Duodenal mucosa (tissue), 2 donors: ENCODE results near the gene TMEM63C.

Source experiments
- H3K27ac ChIP-seq: one replicate; pipeline ENCODE4 v1.7.0; 2013; ENCODE audit warnings: low read depth, low read length
- H3K27me3 ChIP-seq, 2 donors: one replicate each; pipeline ENCODE4 v1.7.0; 2013; ENCODE audit warnings: low read length in 2 of 2, control low read depth in 1 of 2; ENCODE audit not compliant: insufficient read depth in 2 of 2, control insufficient read depth in 1 of 2
- H3K36me3 ChIP-seq, 2 donors: one replicate each; pipeline ENCODE4 v1.7.0; 2013; ENCODE audit warnings: low read length in 2 of 2, control low read depth in 1 of 2; ENCODE audit not compliant: insufficient read depth in 2 of 2, control insufficient read depth in 1 of 2
- H3K4me1 ChIP-seq, 2 donors: one replicate each; pipeline ENCODE4 v1.7.0; 2013; ENCODE audit warnings: low read length in 2 of 2, control low read depth in 1 of 2; ENCODE audit not compliant: insufficient read depth in 2 of 2, control insufficient read depth in 1 of 2
- H3K4me3 ChIP-seq, 2 donors: one replicate each; pipeline ENCODE4 v1.7.0; 2013; ENCODE audit warnings: low read length in 2 of 2, low read depth in 1 of 2
- H3K9ac ChIP-seq, 2 donors: one replicate each; pipeline ENCODE4 v1.7.0; 2013; ENCODE audit warnings: low read length in 2 of 2, low read depth in 1 of 2
- H3K9me3 ChIP-seq, 2 donors: one replicate each; pipeline ENCODE4 v1.7.0; 2013; ENCODE audit warnings: low read length in 2 of 2, control low read depth in 1 of 2; ENCODE audit not compliant: control insufficient read depth in 1 of 2

Gene TMEM63C

DNA sequence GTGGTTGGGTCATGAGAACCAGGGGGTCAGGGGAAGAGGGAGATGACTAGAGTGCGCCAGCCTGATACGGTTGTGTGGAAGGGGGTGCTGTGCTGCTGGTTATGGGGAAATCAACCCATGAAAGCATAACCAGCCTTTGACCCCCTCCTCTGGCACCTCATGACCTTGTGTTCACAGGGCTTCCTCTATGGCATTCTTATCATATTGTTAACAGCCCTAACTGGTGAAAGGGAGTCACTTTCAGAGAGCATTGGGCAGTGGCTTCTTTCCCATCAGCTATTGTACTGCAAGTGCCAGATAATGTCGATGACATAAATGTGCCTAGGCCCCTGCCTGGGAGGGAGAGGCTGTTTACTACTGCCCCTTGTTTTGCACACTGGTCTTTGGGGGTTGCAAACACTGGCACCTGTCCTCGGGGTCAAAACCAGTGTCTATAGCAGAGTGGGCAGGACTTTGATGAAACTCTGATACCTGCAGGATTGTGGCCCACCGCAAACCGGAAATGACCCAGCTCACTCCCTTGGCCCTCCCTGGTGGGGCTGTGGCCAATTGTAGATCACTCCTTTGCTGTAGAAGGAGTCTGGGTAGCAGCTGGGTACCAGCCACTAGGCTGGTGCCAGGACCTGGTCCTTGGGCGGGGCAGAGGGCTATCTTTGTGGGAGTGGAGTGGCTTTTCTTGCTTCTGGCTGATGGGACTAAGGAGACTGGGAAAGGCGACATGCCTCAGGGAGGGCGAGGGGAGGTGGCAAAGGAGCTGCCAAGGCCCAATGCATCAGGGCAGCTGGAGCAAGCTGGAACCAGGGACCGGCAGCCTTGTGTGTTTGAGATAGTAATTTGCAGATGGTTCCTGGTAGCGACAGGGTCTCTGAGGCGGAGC, 634 bp upstream of the TMEM63C start:
- no peak overlapping the region for H3K9ac ChIP-seq
- no peaks in the 10 kb centered on the region for H3K9me3 ChIP-seq
- H3K27ac ChIP-seq, result no peak overlapping the region
- no peaks in the 10 kb centered on the region for H3K36me3 ChIP-seq
- peaks cover 15 to 31% of the 10 kb centered on the region in 2 donors for H3K4me1 ChIP-seq
- peak overlapping the region in 1 of 2 donors; percentile 64 for H3K4me3 ChIP-seq
- peaks cover 19 to 25% of the 10 kb centered on the region in 2 donors for H3K27me3 ChIP-seq

DNA sequence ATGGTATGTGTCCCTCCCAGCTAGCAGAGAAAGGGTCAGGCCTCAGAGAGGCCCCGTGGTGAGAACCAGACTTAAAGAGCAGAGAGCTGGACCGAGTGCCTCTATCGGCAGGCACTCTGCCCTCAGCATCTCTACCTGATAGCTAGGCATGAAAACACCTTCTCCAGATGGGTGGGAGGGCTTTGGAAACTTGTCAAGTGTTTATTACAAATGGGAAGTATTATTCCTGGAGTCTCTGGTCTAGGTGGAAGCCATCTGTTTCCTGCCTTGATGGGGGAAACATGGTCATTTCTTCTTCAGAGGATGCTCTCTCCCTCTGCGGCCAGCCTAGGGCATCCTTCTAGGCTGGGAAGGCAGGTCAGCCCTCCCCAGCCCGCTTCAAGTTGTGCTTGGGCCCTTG, 2.3 kb downstream of the TMEM63C start:
- no peak overlapping the region for H3K27ac ChIP-seq
- H3K4me1 ChIP-seq, result peaks cover 15 to 31% of the 10 kb centered on the region in 2 donors
- H3K9ac ChIP-seq, result no peak overlapping the region
- H3K27me3 ChIP-seq, result peaks cover 19 to 25% of the 10 kb centered on the region in 2 donors
- H3K36me3 ChIP-seq, result no peaks in the 10 kb centered on the region
- H3K9me3 ChIP-seq, result no peaks in the 10 kb centered on the region
- no peak overlapping the region for H3K4me3 ChIP-seq

DNA sequence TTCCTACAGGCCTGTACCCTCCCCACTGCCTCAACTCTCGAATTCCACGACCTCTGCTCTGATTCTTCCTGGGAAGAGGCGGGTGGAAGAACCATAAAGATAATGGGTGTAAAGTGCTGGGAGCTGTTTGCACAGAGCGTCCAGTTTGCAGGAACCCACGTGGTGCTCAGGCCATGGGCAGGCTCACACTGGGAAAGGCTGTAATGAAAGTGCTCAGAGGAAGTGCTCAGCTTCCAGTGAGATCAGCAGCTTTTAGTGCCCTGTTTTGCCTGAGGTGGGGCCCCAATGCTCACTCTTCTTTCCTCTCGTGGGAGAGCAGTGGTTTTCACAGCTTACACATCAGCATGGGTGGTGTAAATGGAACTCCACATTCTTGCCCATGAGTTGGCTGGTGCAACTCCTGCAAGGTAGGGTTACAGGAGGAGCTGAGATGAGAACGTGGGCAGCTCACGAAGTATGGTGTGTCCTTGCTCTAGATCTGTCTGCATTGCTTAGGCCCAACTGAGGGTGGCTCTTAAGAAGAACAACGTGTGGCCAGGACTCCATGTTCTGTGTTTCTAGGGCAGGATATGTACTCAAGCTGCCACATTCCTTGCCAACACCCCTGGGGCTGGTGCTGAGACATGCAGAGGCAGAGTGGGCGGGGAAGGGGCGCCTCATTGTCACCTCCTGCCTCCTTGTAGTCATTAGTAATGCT, 2.9 kb downstream of the TMEM63C start:
- Histone ChIP-seq H3K9ac (no peak overlapping the region), H3K4me1 (peaks cover 15 to 31% of the 10 kb centered on the region in 2 donors), H3K9me3 (no peaks in the 10 kb centered on the region), H3K4me3 (no peak overlapping the region), H3K27ac (no peak overlapping the region), H3K27me3 (peaks cover 19 to 25% of the 10 kb centered on the region in 2 donors), H3K36me3 (no peaks in the 10 kb centered on the region)

DNA sequence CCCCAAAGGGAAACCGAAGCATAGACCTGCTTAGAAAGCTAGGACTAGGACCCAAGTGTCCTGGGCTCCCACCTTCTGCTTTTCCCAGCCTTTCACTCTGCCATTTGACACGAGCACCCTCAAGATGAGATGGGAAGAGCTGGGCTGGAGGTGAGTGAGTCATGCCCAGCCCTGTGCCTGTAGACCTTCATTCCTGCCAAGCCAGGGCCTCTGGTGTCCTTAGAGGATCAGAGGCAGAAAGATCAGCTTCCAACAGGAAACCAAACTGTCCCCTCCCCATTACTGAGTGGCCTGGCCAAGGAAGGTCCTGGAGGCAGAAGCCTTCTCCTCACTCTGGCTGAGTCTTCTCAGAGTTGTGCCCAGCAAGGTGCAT, 3.5 kb downstream of the TMEM63C start:
- H3K27me3 ChIP-seq, result peaks cover 19 to 27% of the 10 kb centered on the region in 2 donors
- no peaks in the 10 kb centered on the region for H3K9me3 ChIP-seq
- H3K27ac ChIP-seq, result no peak overlapping the region
- no peak overlapping the region for H3K4me3 ChIP-seq
- H3K36me3 ChIP-seq, result no peaks in the 10 kb centered on the region
- no peak overlapping the region for H3K9ac ChIP-seq
- peaks cover 15 to 31% of the 10 kb centered on the region in 2 donors for H3K4me1 ChIP-seq

DNA sequence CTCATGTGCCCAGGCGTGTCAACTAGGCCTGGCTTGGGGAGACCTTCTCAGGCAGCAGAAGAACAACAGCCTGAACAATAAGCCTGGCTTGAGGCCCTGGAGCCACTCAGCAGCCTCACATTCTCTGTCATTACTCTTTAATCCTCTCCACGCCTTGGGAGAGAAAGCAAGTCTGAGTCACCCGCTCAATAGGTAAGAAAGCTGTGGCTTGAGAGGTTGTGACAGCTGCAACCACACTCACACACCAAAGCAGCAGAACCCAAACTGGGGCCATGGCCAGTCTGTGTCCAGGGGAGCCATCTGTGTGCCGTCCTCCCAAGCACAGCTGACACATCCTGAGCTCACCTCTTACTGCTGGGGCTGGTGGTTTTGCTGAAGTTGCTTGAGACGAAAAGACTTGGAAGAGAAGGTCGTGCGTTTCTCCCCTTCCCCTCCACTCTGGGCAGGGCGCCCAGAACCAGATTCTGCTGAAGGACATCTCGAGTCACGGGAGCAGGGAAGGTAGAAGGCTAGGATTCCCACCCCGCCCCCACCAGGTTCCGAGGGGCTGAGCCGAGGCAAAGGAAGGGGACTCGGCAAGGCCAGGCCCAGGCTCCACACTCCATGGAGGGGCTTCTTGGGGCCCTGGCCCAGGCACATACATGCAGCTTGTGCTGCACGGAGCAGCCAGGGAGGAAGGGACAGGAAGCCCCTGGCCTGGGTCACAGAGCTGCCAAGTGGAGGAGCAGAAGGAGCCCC, 5.5 kb downstream of the TMEM63C start:
- H3K9ac ChIP-seq, result no peak overlapping the region
- H3K27ac ChIP-seq, result no peak overlapping the region
- H3K36me3 ChIP-seq, result no peaks in the 10 kb centered on the region
- no peak overlapping the region for H3K4me3 ChIP-seq
- H3K9me3 ChIP-seq, result no peaks in the 10 kb centered on the region
- peaks cover 10 to 13% of the 10 kb centered on the region in 2 donors for H3K27me3 ChIP-seq
- H3K4me1 ChIP-seq, result peaks cover 12 to 19% of the 10 kb centered on the region in 2 donors

DNA sequence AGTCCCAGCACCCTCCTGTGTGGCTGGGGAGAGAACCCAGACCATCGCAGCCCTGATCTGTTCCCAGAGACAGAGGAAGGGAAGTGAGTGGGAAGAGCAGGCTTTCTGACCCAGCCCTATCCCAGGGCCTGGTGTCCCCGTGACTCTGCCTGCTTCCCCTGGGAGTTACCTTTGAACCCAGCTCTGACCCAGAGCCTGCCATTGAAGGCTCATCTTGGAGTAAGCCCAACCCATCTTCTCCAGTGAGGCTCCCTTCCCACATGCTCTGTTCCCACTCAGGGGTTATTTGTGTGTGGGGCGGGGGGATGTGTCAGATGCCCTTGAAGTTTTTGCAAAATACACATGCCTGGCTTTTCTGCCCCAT, 6.0 kb downstream of the TMEM63C start:
- peaks cover 4 to 9% of the 10 kb centered on the region in 2 donors for H3K27me3 ChIP-seq
- peaks cover 7 to 17% of the 10 kb centered on the region in 2 donors for H3K4me1 ChIP-seq
- no peak overlapping the region for H3K27ac ChIP-seq
- no peaks in the 10 kb centered on the region for H3K36me3 ChIP-seq
- H3K9ac ChIP-seq, result no peak overlapping the region
- H3K9me3 ChIP-seq, result no peaks in the 10 kb centered on the region
- no peak overlapping the region for H3K4me3 ChIP-seq

DNA sequence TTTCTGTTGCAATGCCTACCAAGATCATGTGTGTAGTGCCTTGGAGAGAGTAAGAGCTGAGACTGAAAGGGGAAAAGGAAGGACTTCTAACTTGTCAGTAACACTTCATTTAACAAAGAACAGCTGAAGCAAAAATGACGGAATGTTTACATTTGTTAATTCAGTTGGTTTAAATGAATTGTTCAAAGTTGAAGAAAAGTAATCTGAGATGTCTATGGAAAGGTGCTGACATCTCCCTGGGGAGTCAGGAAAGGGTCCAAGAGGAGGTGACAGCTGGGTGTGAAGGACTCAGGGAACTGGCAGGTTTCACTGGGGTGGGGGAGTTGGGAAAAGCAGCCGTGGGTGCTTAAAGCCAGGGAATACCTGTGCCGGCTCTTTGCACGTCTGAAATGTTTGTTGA, 7.9 kb downstream of the TMEM63C start:
- Histone ChIP-seq H3K27ac (no peak overlapping the region), H3K36me3 (no peaks in the 10 kb centered on the region), H3K9ac (no peak overlapping the region), H3K27me3 (peaks cover 2 to 4% of the 10 kb centered on the region in 2 donors), H3K4me3 (no peak overlapping the region), H3K4me1 (peaks cover 5 to 8% of the 10 kb centered on the region in 2 donors), H3K9me3 (no peaks in the 10 kb centered on the region)

DNA sequence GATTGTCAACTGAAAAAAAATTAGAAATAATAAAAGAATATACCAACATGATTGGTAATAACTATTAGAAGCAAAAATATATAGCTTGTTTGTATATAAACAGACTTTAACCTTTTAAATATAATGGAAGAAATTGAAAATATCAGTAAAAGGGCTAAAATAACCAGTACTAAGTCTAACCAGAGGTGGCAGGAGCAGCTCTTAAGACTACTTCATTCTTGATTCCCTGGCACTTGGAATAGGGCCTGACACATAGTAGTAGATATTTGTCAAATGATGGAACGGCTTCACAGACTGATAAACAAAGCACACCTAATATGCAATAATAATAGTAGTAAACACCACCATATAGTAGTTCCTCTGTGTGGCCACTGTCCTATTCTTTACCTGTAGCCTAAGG, 9.4 kb downstream of the TMEM63C start:
- Histone ChIP-seq H3K9ac (no peak overlapping the region), H3K4me3 (no peak overlapping the region), H3K27ac (no peak overlapping the region), H3K27me3 (peaks cover 0 to 2% of the 10 kb centered on the region in 2 donors), H3K9me3 (no peaks in the 10 kb centered on the region), H3K4me1 (no peaks in the 10 kb centered on the region), H3K36me3 (no peaks in the 10 kb centered on the region)

DNA sequence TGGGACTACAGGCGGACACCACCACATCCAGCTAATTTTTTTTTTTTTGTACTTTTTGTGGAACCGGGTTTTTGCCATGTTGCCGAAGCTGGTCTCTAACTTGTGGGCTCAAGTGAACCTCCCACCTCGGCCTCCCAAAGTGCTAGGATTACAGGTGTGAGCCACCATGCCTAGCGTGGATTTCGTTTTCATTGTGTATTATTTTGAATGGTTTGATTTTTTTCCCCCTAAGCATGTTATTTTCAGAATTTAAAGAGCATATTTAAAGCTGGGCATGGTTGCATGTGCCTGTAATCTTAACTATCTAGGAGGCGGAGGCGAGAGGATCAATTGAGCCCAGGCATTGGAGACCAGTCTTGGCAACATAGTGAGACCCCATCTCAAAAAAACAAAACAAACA, 13.1 kb downstream of the TMEM63C start:
- no peak overlapping the region for H3K4me3 ChIP-seq
- peaks cover 0 to under 1% of the 10 kb centered on the region in 2 donors for H3K27me3 ChIP-seq
- no peaks in the 10 kb centered on the region for H3K4me1 ChIP-seq
- H3K36me3 ChIP-seq, result no peaks in the 10 kb centered on the region
- no peaks in the 10 kb centered on the region for H3K9me3 ChIP-seq
- H3K27ac ChIP-seq, result no peak overlapping the region
- no peak overlapping the region for H3K9ac ChIP-seq

DNA sequence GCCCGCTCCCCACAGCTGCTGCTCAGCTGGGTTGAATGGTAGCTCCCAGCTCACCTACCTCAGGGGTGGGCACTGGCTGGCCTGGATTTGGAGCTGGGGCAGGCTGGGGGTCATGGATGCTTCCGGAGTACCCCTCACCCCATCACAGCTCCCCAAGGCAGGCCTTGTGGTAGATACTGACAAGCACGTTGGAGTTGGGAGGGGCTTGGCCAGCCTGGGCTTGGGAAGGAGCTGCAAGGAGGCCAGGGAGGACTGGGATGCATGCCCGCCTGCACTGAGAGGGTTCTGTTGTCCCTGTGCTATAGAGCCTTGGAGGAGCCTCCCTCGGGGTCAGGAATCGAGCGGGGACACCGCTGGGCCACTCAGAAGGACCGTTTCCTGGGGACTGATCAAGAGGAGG, 14.2 kb downstream of the TMEM63C start:
- Histone ChIP-seq H3K9me3 (no peaks in the 10 kb centered on the region), H3K9ac (no peak overlapping the region), H3K27me3 (no peaks in the 10 kb centered on the region), H3K4me1 (no peaks in the 10 kb centered on the region), H3K36me3 (no peaks in the 10 kb centered on the region), H3K27ac (no peak overlapping the region), H3K4me3 (no peak overlapping the region)
